CD4-positive, CD25-positive, alpha-beta regulatory T cell (primary cell): ENCODE data around the gene STUM. TPM values are rescaled to one million over a fixed set of nuclear protein-coding genes. Genes with fewer than 3 reads are reported as not detected.

Experiments used
- ATAC-seq, 2 donors: fragments of 150-1000 bp; cut with Tn5 transposase; one replicate each; pipeline ENCODE4 v1.10.0; 2021; ENCODE audit warnings: low read depth in 2 of 2, moderate number of reproducible peaks in 2 of 2, moderate library complexity in 1 of 2
- DNase-seq, 3 donors: peaks; one replicate each; pipeline versions ENCODE4 v3.0.0 to v3.0.0-alpha.2; 2012 to 2022; ENCODE audit warnings: mixed read lengths in 1 of 3
- H3K27ac ChIP-seq: one replicate; pipeline ENCODE4 v1.7.0; 2013; ENCODE audit warnings: mild to moderate bottlenecking, low read length; ENCODE audit not compliant: insufficient read depth, poor library complexity, severe bottlenecking
- H3K27me3 ChIP-seq: one replicate; pipeline ENCODE4 v1.7.0; 2013; ENCODE audit warnings: low read length; ENCODE audit not compliant: control insufficient read depth, insufficient read depth
- H3K36me3 ChIP-seq: one replicate; pipeline ENCODE4 v1.7.0; 2013; ENCODE audit warnings: mild to moderate bottlenecking, low read length, moderate library complexity; ENCODE audit not compliant: control insufficient read depth, insufficient read depth
- H3K4me1 ChIP-seq: 2 replicates; pipeline ENCODE4 v1.7.0; 2013; ENCODE audit warnings: mild to moderate bottlenecking, low read length; ENCODE audit not compliant: insufficient read depth, control insufficient read depth, poor library complexity, severe bottlenecking
- H3K4me3 ChIP-seq: one replicate; pipeline ENCODE4 v1.7.0; 2013; ENCODE audit warnings: low read depth, mild to moderate bottlenecking, low read length, moderate library complexity
- H3K9me3 ChIP-seq, 2 experiments: 1 replicate in 1 of 2; 2 replicates in 1 of 2; pipeline ENCODE4 v1.7.0; 2013; ENCODE audit warnings: low read length in 2 of 2, mild to moderate bottlenecking in 1 of 2, moderate library complexity in 1 of 2; ENCODE audit not compliant: control insufficient read depth in 2 of 2
- H3K27ac Mint-ChIP-seq, 3 donors: one replicate each; pipeline ENCODE4 v1.8.0; 2020 to 2022; ENCODE audit warnings: mild to moderate bottlenecking in 3 of 3, mixed read lengths in 3 of 3, moderate library complexity in 2 of 3
- H3K27me3 Mint-ChIP-seq: one replicate; pipeline ENCODE4 v1.8.0; 2022; ENCODE audit warnings: mild to moderate bottlenecking, mixed read lengths
- H3K36me3 Mint-ChIP-seq: one replicate; pipeline ENCODE4 v1.8.0; 2020; ENCODE audit warnings: mixed read lengths
- H3K4me1 Mint-ChIP-seq, 4 donors: one replicate each; pipeline ENCODE4 v1.8.0; 2020 to 2022; ENCODE audit warnings: mixed read lengths in 4 of 4, mild to moderate bottlenecking in 1 of 4
- H3K4me3 Mint-ChIP-seq, 4 donors: one replicate each; pipeline ENCODE4 v1.8.0; 2020 to 2022; ENCODE audit warnings: mild to moderate bottlenecking in 4 of 4, mixed read lengths in 4 of 4, moderate library complexity in 3 of 4
- H3K9me3 Mint-ChIP-seq, 7 donors: one replicate each; pipeline ENCODE4 v1.8.0; 2020 to 2022; ENCODE audit warnings: mixed read lengths in 7 of 7, mild to moderate bottlenecking in 3 of 7, moderate library complexity in 2 of 7
- polyA plus RNA-seq, 4 donors: library from polyadenylated mRNA; unstranded; fragments of 300-500 nt; fragmentation: Illumina TruSeq; gene quantifications; one replicate each; pipeline ENCODE4 v1.2.3, GENCODE V29; 2021
- total RNA-seq: library from RNA; stranded (reverse); gene quantifications from one replicate; pipeline ENCODE4 v1.2.3, GENCODE V29; 2022

STUM gene
- total and polyA plus RNA-seq, 5 donors from 2014 or later = 0.03 to 0.09 (median 0.06) TPM; not detected in 2

DNA sequence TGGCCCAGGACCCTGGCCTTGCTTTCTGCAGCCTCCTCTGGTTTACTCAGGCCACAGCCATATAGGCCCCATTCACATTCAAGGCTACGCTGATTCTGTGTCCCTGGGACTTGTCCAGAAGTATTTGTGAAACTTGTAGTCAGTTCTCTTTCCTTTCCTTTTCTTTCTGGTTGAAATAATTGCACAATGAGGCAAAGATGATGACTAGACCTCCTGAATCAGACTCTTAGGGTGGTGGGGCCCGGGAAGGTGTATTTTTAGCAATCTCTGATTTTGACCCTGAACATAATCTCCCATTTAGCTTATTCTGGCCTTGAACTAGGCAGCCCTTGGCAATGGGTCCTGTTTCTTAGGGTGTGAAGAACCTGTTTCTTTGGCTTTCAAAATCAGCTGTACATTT is 39.9 kb downstream of the STUM start:
- Histone ChIP-seq H3K4me3 (no peak overlapping the region), H3K4me1 (no peaks in the 10 kb centered on the region), H3K27ac (no peak overlapping the region), H3K36me3 (no peaks in the 10 kb centered on the region), H3K27me3 (no peaks in the 10 kb centered on the region), H3K9me3 (no peaks in the 10 kb centered on the region)
- no peak overlapping the region for H3K4me3 Mint-ChIP-seq
- DNase-seq (no peak), ATAC-seq (no peak)
- no peak overlapping the region for H3K27ac Mint-ChIP-seq
- no peaks in the 10 kb centered on the region for H3K36me3 Mint-ChIP-seq
- peaks cover 8% of the 10 kb centered on the region for H3K27me3 Mint-ChIP-seq
- no peaks in the 10 kb centered on the region for H3K9me3 Mint-ChIP-seq
- peaks cover 0 to 2% (median 0%) of the 10 kb centered on the region in 4 donors for H3K4me1 Mint-ChIP-seq

DNA sequence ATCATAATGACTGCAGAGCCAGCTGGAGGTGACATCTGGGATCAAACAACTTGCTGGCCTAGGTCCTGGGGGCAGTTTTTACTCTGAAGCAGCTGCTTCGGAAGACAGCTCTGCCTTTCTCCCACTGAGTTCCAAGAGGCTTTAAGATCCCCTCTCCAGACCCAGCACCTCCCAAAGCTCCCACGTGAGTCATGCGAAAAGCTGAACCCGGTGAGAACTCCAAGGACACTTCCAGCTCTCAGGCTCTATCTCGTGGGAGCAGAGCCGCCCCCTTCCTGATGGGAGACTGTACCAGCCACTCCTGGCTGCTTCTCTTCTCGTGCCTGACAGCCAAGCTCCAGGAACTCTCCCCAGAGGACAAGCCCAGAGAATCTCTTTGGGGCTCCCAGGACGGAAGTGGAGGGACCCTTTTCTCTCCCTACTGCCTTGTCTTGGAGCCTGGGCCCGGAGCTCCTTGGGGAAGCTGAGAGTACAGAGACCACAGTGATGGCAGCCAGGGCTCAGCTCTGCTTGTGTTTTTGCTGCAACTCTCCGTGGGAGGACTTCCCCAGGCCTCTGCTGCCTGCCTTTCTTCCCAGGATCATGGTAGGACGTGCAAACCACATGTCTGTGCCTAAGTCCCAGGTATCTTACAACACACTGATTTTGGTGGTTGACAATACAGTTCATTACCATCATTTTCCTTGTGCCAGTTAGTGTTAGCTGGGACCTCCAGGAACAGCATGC is 40.6 kb downstream of the STUM start:
- no peak overlapping the region for H3K4me3 Mint-ChIP-seq
- H3K9me3 ChIP-seq = no peaks in the 10 kb centered on the region
- H3K4me1 ChIP-seq = no peaks in the 10 kb centered on the region
- DNase-seq (no peak), ATAC-seq (no peak)
- no peaks in the 10 kb centered on the region for H3K36me3 ChIP-seq
- H3K4me3 ChIP-seq = no peak overlapping the region
- H3K27me3 ChIP-seq = no peaks in the 10 kb centered on the region
- H3K27ac ChIP-seq = no peak overlapping the region
- peaks cover 0 to under 1% (median 0%) of the 10 kb centered on the region in 4 donors for H3K4me1 Mint-ChIP-seq
- no peaks in the 10 kb centered on the region for H3K36me3 Mint-ChIP-seq
- H3K27me3 Mint-ChIP-seq = peaks cover 14% of the 10 kb centered on the region
- H3K27ac Mint-ChIP-seq = no peak overlapping the region
- H3K9me3 Mint-ChIP-seq = no peaks in the 10 kb centered on the region

DNA sequence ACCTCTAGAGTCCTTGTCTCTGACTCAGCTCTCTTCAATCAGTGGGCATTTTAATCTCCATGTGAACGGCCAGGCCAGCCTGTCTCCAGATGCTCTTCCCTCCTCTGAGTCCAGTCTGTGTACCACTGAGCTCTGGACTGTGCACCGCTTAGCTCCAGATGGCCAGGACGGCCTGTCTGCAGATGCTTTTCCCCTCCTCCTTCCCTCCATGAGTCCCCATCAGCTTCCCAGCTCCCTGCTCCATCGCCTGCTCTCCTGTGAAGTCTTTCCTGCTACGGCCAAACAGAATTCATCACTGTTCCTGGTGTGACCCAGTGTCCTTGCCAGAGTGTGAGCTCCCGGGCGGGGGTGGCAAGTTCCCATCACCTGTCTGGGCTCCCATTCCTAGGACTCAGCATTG is 42.0 kb downstream of the STUM start:
- Mint-ChIP-seq H3K4me3 (no peak overlapping the region), H3K27ac (no peak overlapping the region), H3K36me3 (no peaks in the 10 kb centered on the region), H3K27me3 (peaks cover 16% of the 10 kb centered on the region), H3K4me1 (peaks cover 0 to 2% (median 0%) of the 10 kb centered on the region in 4 donors), H3K9me3 (peaks cover 0 to 2% (median 0%) of the 10 kb centered on the region in 7 donors)
- no peaks in the 10 kb centered on the region for H3K36me3 ChIP-seq
- DNase-seq = no peak
- no peak overlapping the region for H3K27ac ChIP-seq
- H3K4me1 ChIP-seq = no peaks in the 10 kb centered on the region
- H3K9me3 ChIP-seq = no peaks in the 10 kb centered on the region
- no peaks in the 10 kb centered on the region for H3K27me3 ChIP-seq
- no peak for ATAC-seq
- no peak overlapping the region for H3K4me3 ChIP-seq

DNA sequence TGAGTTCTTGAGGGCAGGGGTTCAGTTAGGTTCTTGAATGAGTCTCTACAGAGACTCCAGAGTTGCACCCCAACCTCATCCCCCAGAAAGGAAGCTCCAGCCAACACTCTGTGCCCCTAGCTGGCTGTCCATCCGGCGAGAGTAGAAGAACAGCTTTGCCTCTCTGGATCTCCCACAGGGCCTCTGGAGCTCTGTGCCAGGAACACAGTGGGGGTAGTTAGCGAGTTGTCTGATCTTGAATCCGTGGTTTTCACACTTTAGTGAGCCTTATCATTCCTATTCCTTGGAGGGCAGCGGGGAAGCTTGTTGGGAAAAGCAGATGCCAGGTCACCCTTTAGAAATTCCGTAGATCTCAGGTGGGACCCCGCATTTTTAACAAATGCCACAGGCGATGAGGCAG is 45.0 kb downstream of the STUM start:
- DNase-seq (no peak), ATAC-seq (no peak)
- Mint-ChIP-seq H3K4me3 (no peak overlapping the region), H3K9me3 (peaks cover 0 to 3% (median 0%) of the 10 kb centered on the region in 7 donors), H3K27me3 (peaks cover 13% of the 10 kb centered on the region), H3K4me1 (peaks cover 0 to 2% (median 0%) of the 10 kb centered on the region in 4 donors), H3K36me3 (no peaks in the 10 kb centered on the region), H3K27ac (no peak overlapping the region)
- Histone ChIP-seq H3K4me3 (no peak overlapping the region), H3K9me3 (no peaks in the 10 kb centered on the region), H3K4me1 (no peaks in the 10 kb centered on the region), H3K36me3 (no peaks in the 10 kb centered on the region), H3K27me3 (no peaks in the 10 kb centered on the region), H3K27ac (no peak overlapping the region)

DNA sequence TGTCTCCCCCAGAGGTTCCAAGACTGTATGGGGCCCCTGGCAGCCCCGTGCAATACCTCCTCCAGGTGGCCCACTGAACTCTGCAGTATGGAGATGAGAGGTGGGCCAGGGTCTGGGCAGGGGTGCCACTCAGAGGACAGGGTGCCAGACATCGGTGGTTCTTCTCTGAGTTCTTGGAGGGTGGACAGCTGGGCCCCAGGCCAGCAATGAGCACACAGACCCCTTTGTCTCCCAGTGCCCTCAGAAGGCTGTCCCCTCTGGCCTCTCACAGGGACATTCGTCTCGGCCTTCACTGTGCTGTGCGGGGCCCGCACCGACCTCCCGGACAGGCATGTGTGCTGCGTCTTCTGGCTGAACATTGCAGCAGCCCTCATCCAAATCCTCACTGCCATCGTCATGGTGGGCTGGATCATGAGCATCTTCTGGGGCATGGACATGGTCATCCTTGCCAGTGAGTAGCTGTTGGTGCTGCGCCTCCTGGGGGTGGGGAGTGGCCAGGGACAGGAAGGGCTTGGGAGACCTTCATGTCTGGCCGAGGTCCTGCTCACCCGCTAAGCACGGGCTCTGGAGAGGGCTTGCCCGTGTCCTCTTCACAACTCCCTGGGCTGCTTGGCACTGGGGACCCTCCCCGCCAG is 48.1 kb downstream of the STUM start:
- Histone ChIP-seq H3K9me3 (no peaks in the 10 kb centered on the region), H3K27me3 (no peaks in the 10 kb centered on the region), H3K4me3 (no peak overlapping the region), H3K27ac (no peak overlapping the region), H3K4me1 (no peaks in the 10 kb centered on the region), H3K36me3 (no peaks in the 10 kb centered on the region)
- Mint-ChIP-seq H3K27me3 (peaks cover 12% of the 10 kb centered on the region), H3K9me3 (peaks cover 0 to 3% (median 0%) of the 10 kb centered on the region in 7 donors), H3K4me3 (no peak overlapping the region), H3K36me3 (no peaks in the 10 kb centered on the region), H3K4me1 (peaks cover 0 to 2% (median 0%) of the 10 kb centered on the region in 4 donors), H3K27ac (no peak overlapping the region)
- DNase-seq = no peak
- ATAC-seq = no peak

DNA sequence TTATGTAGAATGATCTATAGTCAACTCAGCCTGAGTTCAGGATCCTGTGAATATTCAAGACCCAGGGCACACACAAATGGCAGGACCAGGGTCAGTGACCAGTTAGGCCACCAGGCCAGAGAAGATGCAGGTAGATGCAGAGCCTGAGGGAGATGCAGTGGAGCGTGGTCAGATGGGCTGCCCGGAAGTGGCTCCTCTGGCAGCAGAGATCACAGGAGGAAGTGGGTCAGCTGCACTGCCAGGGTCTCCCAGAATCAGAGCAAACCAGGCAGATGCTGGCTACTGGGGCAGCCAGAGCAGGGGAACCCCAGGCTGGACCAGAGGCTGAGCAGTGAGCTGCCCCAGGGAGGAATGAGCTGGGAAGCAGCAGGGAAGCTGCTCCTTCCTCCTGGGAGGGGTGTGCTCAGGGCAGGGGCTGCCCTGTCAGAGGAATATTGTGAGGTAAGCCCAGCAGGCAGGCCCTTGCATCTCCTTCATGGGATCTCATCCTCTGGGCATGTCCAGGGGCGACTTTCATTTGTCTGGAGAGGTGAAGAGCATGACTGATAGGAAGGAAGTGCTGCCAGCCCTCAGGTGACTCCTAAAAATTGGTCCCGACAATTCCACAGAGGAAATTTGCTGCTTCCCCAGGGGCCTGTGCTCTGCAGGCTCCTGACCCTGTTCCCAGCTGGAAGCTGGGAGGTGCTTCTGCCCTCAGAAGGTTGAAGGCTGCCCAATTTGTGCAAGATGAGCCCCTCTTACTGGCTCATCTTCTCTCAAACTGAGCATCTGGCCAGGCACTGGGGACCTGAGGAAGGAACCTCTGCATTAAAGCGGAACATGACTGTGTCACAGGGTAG is 49.3 kb downstream of the STUM start:
- no peaks in the 10 kb centered on the region for H3K4me1 ChIP-seq
- no peaks in the 10 kb centered on the region for H3K9me3 ChIP-seq
- Mint-ChIP-seq H3K4me3 (no peak overlapping the region), H3K27ac (no peak overlapping the region), H3K36me3 (no peaks in the 10 kb centered on the region), H3K9me3 (peaks cover 0 to 3% (median 0%) of the 10 kb centered on the region in 7 donors), H3K4me1 (peaks cover 0 to 2% (median 0%) of the 10 kb centered on the region in 4 donors), H3K27me3 (peaks cover 12% of the 10 kb centered on the region)
- no peaks in the 10 kb centered on the region for H3K27me3 ChIP-seq
- no peaks in the 10 kb centered on the region for H3K36me3 ChIP-seq
- H3K4me3 ChIP-seq = no peak overlapping the region
- ATAC-seq = no peak
- no peak for DNase-seq
- no peak overlapping the region for H3K27ac ChIP-seq

DNA sequence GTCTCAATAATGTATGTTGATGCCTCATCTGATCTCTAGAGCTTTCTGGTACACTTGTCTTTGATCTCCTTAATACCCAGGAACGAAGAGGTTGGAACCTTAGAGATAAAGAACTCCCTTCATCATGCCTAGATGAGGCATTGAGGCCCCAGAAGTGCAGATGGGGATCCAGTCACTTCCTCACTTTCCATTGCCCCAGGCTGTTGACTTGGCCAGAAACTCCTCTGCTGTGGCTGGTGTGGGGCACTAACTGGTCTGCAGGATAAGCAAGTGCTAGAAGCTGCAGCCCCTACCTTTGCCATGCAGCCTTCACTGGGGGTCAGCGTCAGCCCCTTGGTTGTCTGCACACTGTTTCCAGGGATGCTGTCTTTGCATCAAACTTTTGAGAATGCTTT is 49.9 kb downstream of the STUM start:
- H3K9me3 ChIP-seq = no peaks in the 10 kb centered on the region
- no peaks in the 10 kb centered on the region for H3K4me1 ChIP-seq
- no peak overlapping the region for H3K4me3 ChIP-seq
- no peaks in the 10 kb centered on the region for H3K36me3 ChIP-seq
- H3K4me3 Mint-ChIP-seq = no peak overlapping the region
- H3K27ac Mint-ChIP-seq = peak overlapping the region in 1 of 3 donors; percentile 79
- peaks cover 0 to 2% (median 0%) of the 10 kb centered on the region in 4 donors for H3K4me1 Mint-ChIP-seq
- no peak overlapping the region for H3K27ac ChIP-seq
- H3K27me3 Mint-ChIP-seq = peaks cover 12% of the 10 kb centered on the region
- H3K27me3 ChIP-seq = no peaks in the 10 kb centered on the region
- ATAC-seq (no peak), DNase-seq (no peak)
- peaks cover 0 to 3% (median 0%) of the 10 kb centered on the region in 7 donors for H3K9me3 Mint-ChIP-seq
- no peaks in the 10 kb centered on the region for H3K36me3 Mint-ChIP-seq
